ENCODE measurements around the gene TRERF1. TPM values are rescaled to one million over a fixed set of nuclear protein-coding genes. Genes with fewer than 3 reads are reported as not detected.

TRERF1 gene
- total RNA-seq, 2 donors from 2014 or later: 9.5 to 34.8 TPM

DNA sequence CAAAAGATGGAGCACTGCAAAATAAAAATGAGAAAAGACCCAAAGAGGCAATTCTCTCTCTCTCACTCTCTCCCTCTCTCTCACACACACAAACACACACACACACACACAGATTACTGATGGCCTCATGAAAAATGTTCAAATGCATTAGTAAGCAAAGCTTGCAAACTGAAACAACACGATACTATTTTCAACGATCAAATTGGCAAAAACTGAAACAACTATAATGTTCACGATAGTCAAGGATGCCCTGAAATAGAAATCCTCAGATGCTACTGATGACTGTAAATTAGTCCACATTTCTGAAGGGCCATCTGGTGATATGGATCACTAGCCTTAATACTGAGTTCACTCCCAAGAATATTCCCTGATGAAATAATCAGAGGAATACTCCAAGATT, 100.8 kb downstream of the TRERF1 start:
- DNase-seq (ENCODE audit: low spot score): no peak
- Histone ChIP-seq H3K27me3 (replicated peaks; ENCODE audit: insufficient read depth) (no peaks in the 10 kb centered on the region), H3K9me3 (no peaks in the 10 kb centered on the region), H3K36me3 (no peaks in the 10 kb centered on the region), H3K4me3 (no peak overlapping the region), H3K4me1 (replicated peaks) (no peaks in the 10 kb centered on the region), H3K27ac (no peak overlapping the region)
- no peak for TF ChIP-seq POLR2AphosphoS5 (IDR thresholded peaks at IDR 0.05)
- TF ChIP-seq POLR2A (IDR thresholded peaks at IDR 0.05): no peak
- TF ChIP-seq, protein P1, sequence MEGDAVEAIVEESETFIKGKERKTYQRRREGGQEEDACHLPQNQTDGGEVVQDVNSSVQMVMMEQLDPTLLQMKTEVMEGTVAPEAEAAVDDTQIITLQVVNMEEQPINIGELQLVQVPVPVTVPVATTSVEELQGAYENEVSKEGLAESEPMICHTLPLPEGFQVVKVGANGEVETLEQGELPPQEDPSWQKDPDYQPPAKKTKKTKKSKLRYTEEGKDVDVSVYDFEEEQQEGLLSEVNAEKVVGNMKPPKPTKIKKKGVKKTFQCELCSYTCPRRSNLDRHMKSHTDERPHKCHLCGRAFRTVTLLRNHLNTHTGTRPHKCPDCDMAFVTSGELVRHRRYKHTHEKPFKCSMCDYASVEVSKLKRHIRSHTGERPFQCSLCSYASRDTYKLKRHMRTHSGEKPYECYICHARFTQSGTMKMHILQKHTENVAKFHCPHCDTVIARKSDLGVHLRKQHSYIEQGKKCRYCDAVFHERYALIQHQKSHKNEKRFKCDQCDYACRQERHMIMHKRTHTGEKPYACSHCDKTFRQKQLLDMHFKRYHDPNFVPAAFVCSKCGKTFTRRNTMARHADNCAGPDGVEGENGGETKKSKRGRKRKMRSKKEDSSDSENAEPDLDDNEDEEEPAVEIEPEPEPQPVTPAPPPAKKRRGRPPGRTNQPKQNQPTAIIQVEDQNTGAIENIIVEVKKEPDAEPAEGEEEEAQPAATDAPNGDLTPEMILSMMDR (IDR thresholded peaks at IDR 0.05): no peak
- intact Hi-C loops (cut with DNase I): no loop called here
- WGBS: 68% methylated on average over 3 of the region's 3 CpGs

DNA sequence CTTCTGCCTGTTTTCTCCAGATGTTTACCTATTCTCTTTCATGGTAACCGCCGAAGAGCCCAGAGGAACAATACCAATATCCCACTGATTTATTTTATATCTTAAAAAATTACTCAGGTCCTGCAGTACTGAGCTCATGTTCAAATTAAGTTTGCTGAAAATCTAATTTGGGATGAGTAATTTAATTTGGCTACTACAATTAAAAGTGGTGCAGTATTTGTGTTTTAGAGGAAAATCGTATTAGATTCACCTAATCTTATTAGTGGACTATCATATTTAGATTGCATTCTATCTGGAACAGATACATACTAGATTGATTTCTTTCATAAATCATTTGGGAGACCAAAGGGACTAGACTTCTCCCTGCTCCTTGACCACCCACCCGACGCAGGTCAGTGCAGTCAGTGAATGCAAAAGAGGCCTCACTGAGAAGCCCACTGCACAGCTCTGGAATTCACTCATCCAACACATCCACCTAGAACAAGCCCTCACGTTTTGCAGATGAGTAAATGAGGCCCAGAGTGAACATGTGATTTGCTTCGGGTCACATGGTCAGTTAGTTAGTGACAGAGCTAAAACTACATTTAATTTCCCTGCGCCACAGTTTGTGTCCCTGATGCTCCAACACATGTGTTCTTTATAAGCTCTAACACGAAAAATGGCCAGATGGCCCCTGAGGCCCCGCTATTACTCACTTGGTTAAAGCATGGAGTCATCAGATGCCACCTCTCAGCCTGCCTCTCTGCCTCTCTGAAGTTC, 101.8 kb downstream of the TRERF1 start:
- Histone ChIP-seq H3K27ac (no peak overlapping the region), H3K4me1 (replicated peaks) (no peaks in the 10 kb centered on the region), H3K9me3 (no peaks in the 10 kb centered on the region), H3K27me3 (replicated peaks; ENCODE audit: insufficient read depth) (no peaks in the 10 kb centered on the region), H3K4me3 (no peak overlapping the region), H3K36me3 (no peaks in the 10 kb centered on the region)
- DNase-seq (ENCODE audit: low spot score): no peak
- intact Hi-C loops (cut with DNase I): no loop called here
- TF ChIP-seq, protein P1 (IDR thresholded peaks at IDR 0.05): no peak
- TF ChIP-seq POLR2AphosphoS5 (IDR thresholded peaks at IDR 0.05) (no peak), POLR2A (IDR thresholded peaks at IDR 0.05) (no peak)
- 94% methylated on average over 10 of the region's 10 CpGs for WGBS

DNA sequence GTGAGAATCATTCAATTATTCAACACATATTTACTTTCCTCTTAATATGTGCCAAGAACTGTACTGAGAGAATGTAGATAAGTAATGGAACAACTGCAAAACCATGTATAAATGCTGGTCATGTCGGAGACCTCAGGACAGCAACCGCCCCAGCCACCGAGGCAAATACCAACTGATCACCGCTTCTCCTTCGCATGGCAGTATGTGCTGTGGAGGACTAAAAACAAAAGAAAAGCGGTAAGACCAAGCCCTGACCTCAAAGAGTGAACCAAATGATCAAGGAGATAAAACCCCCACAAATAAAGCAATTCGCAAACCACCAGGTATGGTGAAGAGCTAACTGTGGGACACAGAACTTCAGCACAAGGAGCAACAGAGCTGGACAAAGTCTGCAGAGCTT, 104.3 kb downstream of the TRERF1 start:
- H3K27me3 ChIP-seq (replicated peaks; ENCODE audit: insufficient read depth): no peaks in the 10 kb centered on the region
- H3K36me3 ChIP-seq: no peaks in the 10 kb centered on the region
- H3K9me3 ChIP-seq: no peaks in the 10 kb centered on the region
- no peak overlapping the region for H3K27ac ChIP-seq
- 96% methylated on average over 7 of the region's 7 CpGs for WGBS
- intact Hi-C loops (cut with DNase I): no loop called here
- TF ChIP-seq POLR2A (IDR thresholded peaks at IDR 0.05) (no peak), POLR2AphosphoS5 (IDR thresholded peaks at IDR 0.05) (no peak)
- TF ChIP-seq, protein P1 (IDR thresholded peaks at IDR 0.05): no peak
- H3K4me1 ChIP-seq (replicated peaks): no peaks in the 10 kb centered on the region
- H3K4me3 ChIP-seq: no peak overlapping the region
- DNase-seq (ENCODE audit: low spot score): no peak

DNA sequence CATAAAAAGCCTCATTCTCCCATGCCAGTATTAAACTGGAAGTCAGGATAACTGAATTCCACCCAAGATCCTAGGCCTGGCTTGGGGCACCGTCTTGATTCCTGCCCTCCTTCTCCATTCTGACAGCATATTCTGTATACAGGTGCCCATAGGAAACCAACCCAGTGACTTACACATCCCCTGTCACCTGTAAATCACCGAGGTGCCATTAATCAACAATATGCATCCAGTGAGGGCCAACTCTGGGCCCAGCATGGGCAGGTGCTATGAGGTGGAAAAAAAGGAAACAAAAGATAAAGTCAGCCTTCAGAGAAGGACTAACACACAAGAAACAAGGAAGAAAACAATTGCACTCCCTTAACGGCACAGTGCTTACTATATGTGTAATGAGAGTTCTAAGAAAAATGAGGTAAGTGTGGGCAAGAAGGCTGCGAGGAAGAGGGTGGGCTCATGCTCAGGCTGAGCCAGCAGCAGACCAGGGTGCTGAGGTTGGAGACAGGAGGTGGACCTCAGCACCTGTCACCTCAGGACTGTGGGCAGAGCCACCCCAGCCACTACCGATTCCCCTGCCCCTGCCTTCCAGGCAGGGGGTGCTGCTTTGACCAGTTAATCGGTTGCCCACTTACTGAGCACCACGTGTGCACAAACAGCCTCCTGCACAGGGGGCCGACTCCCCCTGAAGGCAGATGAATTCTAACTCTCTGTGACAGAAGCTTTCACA, 105.9 kb downstream of the TRERF1 start:
- DNase-seq (ENCODE audit: low spot score): no peak
- WGBS: 82% methylated on average over 8 of the region's 8 CpGs
- Histone ChIP-seq H3K36me3 (no peaks in the 10 kb centered on the region), H3K9me3 (no peaks in the 10 kb centered on the region), H3K27ac (no peak overlapping the region), H3K4me3 (no peak overlapping the region), H3K27me3 (replicated peaks; ENCODE audit: insufficient read depth) (no peaks in the 10 kb centered on the region), H3K4me1 (replicated peaks) (no peaks in the 10 kb centered on the region)
- intact Hi-C loops (cut with DNase I): no loop called here
- TF ChIP-seq POLR2AphosphoS5 (IDR thresholded peaks at IDR 0.05) (no peak), POLR2A (IDR thresholded peaks at IDR 0.05) (no peak)
- TF ChIP-seq, protein P1 (IDR thresholded peaks at IDR 0.05): no peak

All from prostate gland (tissue), 2 donors.